Hindlimb muscle (tissue), 1 donor: Measurements from ENCODE around the gene ZNF23. TPM values are rescaled to one million over a fixed set of nuclear protein-coding genes. Genes with fewer than 3 reads are reported as not detected.
A peak's percentile ranks its signal among the peaks of the same experiment; 100 is the strongest.

Experiments used
- DNase-seq: peaks from one replicate; pipeline ENCODE4 v3.0.0-alpha.2; 2013
- polyA plus RNA-seq: library from polyadenylated mRNA; unstranded; fragments of 120-200 nt; gene quantifications from one replicate; pipeline ENCODE4 v1.2.1, GENCODE V29; 2013; ENCODE audit not compliant: insufficient read length

ZNF23 gene
- polyA plus RNA-seq, 1 donor = 12.1 TPM

- DNase-seq = no peak
These were observed 35.8 kb downstream of the ZNF23 start for GRCh38 chr16:71426069-71426879.

- DNase-seq = no peak
These were observed 36.3 kb downstream of the ZNF23 start for GRCh38 chr16:71425746-71426068.

GRCh38 chr16:71424626-71425025 lies 37.4 kb downstream of the ZNF23 start:
- no peak for DNase-seq

GRCh38 chr16:71423865-71424264 lies 38.2 kb downstream of the ZNF23 start:
- no peak for DNase-seq

- DNase-seq = no peak
These were observed 39.0 kb downstream of the ZNF23 start for GRCh38 chr16:71423016-71423415.

- DNase-seq = no peak
These were observed 40.1 kb downstream of the ZNF23 start for GRCh38 chr16:71421911-71422310.

- no peak for DNase-seq
These were observed 48.0 kb downstream of the ZNF23 start for GRCh38 chr16:71414038-71414437.

- DNase-seq = no peak
These were observed 48.7 kb downstream of the ZNF23 start for GRCh38 chr16:71413341-71413740.

- DNase-seq = peak; percentile 46
These were observed 49.5 kb downstream of the ZNF23 start for GRCh38 chr16:71412270-71413160.

- DNase-seq = no peak
These were observed 51.9 kb downstream of the ZNF23 start for GRCh38 chr16:71410146-71410545.

- DNase-seq = no peak
These were observed 52.9 kb downstream of the ZNF23 start for GRCh38 chr16:71409011-71409775.

GRCh38 chr16:71408536-71408935 lies 53.5 kb downstream of the ZNF23 start:
- DNase-seq = no peak

- no peak for DNase-seq
These were observed 54.3 kb downstream of the ZNF23 start for GRCh38 chr16:71407731-71408130.

GRCh38 chr16:71406724-71407123 lies 55.3 kb downstream of the ZNF23 start:
- DNase-seq = no peak

- no peak for DNase-seq
These were observed 55.7 kb downstream of the ZNF23 start for GRCh38 chr16:71406316-71406715.

- DNase-seq = no peak
These were observed 57.7 kb downstream of the ZNF23 start for GRCh38 chr16:71404364-71404763.

GRCh38 chr16:71402674-71403073 lies 59.4 kb downstream of the ZNF23 start:
- no peak for DNase-seq

- DNase-seq = no peak
These were observed 60.0 kb downstream of the ZNF23 start for GRCh38 chr16:71402007-71402406.

GRCh38 chr16:71399801-71400563 lies 62.1 kb downstream of the ZNF23 start:
- no peak for DNase-seq
